Stimulated activated naive CD8-positive, alpha-beta T cell treated with anti-CD3 and anti-CD28 coated beads, Interleukin-15, amount 100 ng/mL, for 72 hours (primary cell): ENCODE measurements around the gene COTL1.

Experiments
- ATAC-seq: fragments of 150-1000 bp; cut with Tn5 transposase; 2 replicates; pipeline ENCODE4 v1.10.0; 2021; ENCODE audit warnings: mild to moderate bottlenecking, moderate library complexity
- DNase-seq, 2 donors: peaks; one replicate each; pipeline ENCODE4 v3.0.0; 2021 to 2022
- H3K27ac Mint-ChIP-seq, 2 donors: one replicate each; pipeline ENCODE4 v1.8.0; 2022; ENCODE audit warnings: mild to moderate bottlenecking in 2 of 2, mixed read lengths in 2 of 2, moderate library complexity in 2 of 2
- H3K27me3 Mint-ChIP-seq: one replicate; pipeline ENCODE4 v1.8.0; 2022; ENCODE audit warnings: mixed read lengths
- H3K4me1 Mint-ChIP-seq: one replicate; pipeline ENCODE4 v1.8.0; 2022; ENCODE audit warnings: mild to moderate bottlenecking, mixed read lengths
- H3K4me3 Mint-ChIP-seq, 2 donors: one replicate each; pipeline ENCODE4 v1.8.0; 2022; ENCODE audit warnings: mild to moderate bottlenecking in 2 of 2, mixed read lengths in 2 of 2, moderate library complexity in 1 of 2
- H3K9me3 Mint-ChIP-seq, 2 donors: one replicate each; pipeline ENCODE4 v1.8.0; 2022; ENCODE audit warnings: mixed read lengths in 2 of 2

Gene COTL1, protein sequence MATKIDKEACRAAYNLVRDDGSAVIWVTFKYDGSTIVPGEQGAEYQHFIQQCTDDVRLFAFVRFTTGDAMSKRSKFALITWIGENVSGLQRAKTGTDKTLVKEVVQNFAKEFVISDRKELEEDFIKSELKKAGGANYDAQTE

DNA sequence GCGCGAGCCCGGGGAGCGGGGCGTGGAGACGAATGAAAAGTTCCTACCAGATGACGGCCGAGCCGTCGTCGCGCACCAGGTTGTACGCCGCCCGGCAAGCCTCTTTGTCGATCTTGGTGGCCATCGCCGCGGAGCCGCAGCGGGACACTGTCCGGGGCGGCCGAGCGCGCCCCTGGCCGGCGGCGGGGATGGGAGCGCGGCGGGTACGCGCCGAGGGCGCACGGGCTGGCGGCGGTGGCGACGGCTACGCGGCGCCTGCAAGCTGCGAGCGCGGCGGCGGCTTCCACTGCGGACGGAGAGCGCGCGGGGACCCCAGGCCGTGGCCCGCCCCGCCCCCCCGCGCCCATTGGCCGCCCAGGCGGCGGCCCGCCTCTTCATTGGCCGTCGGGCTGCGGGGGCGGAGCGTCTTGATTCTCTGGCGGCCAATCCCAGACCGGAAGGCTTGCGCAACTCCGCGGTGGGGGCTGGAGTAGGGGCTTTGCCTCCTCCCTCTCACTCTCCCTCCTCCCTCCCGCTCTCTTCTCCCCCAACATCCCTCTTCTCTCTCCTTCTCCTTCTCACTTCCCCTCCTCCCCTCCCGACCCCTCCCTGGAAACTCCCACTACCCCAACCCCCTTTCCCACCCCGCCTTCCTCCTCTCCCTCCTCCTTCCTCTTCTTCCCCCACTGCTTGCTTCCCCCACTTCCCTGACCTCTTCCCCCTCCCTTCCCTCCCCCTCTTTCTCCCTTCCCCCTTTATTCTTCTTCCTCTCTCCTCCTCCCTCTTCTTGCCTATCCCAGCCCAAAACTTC is at the start of gene COTL1:
Gene COTL1 (minus strand): TSS at position 288 of the 790 bp plus-strand sequence. CDS start 164 bp downstream, at position 124.
- Mint-ChIP-seq H3K4me1 (peaks cover 60% of the 10 kb centered on the region), H3K27me3 (peaks cover 10% of the 10 kb centered on the region), H3K27ac (peak within 1 kb of the TSS; percentile 80 to 94), H3K4me3 (peak within 1 kb of the TSS; percentile 96 to 100), H3K9me3 (no peaks in the 10 kb centered on the region)
- DNase-seq: peak; percentile 90 to 94
- peak; percentile 84 for ATAC-seq

DNA sequence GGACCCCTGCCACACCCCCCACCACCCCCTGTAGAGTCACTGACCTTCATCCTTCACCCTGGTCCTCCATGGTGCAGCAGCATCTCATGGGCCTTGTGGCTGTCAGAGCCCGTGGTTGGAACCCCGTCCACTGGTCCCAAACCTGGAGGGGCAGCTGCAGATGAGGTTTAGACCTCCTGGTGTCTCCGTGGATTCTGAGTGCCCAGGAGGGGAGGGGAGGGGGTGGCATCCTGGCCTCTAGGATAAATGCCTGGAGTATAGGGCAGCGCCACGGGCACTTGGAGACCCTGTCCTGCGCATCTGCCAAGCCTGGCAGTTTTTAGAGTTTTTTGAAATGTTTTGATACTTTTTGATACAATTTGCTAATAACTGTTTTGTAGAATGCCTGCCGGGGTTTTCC is 48.0 kb upstream of the COTL1 start:
- DNase-seq (no peak), ATAC-seq (no peak)
- no peak overlapping the region for H3K4me3 Mint-ChIP-seq
- H3K4me1 Mint-ChIP-seq: peaks cover 17% of the 10 kb centered on the region
- no peak overlapping the region for H3K27ac Mint-ChIP-seq
- no peaks in the 10 kb centered on the region for H3K27me3 Mint-ChIP-seq
- no peaks in the 10 kb centered on the region for H3K9me3 Mint-ChIP-seq

DNA sequence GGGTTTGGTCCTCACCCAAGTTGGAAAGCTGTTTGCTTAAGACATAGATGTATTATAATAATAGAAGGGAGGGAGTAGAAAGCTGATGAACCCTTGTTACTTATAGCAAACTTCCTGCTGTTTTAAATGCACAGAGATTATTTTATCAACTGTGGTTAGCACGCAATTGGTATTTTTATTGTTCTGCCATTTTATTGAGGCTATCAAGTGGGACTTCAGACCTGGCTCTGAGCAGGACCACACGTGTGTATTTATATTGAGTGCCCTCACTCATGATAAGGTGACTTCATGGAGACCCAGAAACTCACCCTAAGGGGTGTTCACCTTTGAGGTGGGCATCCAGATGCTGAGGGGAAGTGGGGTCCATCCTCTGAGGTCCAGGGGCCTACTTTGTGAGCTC is 47.5 kb upstream of the COTL1 start:
- H3K27ac Mint-ChIP-seq: no peak overlapping the region
- no peaks in the 10 kb centered on the region for H3K9me3 Mint-ChIP-seq
- ATAC-seq (no peak), DNase-seq (no peak)
- H3K4me1 Mint-ChIP-seq: peaks cover 20% of the 10 kb centered on the region
- no peaks in the 10 kb centered on the region for H3K27me3 Mint-ChIP-seq
- H3K4me3 Mint-ChIP-seq: no peak overlapping the region

DNA sequence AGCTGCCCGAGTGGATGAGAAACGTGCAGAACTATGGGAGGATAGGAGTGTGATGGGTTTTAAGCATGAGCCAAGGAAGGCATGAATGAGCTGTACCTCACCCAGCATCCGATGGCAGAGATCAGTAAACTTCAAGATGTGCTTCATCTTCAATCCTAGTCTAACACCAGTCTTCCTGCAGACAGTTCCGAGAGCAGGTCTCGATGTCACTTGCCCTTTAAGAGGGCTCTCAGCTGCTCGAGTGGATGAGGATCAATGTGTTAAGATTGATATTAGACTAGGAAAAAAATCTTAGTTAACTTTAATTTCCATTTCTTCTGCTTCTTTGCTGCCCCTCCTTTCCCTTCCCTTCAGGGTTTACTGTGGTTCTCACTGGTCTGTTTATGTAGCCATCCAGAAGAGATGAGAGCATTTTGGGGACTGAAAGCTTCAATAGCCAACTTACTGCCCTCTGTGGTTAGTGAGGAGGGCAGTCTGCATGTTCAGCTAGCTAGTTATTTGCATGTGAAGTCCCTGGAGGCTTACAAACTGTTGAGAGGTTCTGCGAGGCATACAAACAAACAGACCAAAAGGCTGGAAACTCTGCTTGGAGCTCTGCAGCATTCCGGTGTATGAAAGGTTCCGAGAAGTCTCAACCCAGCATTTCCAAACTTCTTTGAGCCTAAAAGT is 45.7 kb upstream of the COTL1 start:
- H3K27me3 Mint-ChIP-seq: no peaks in the 10 kb centered on the region
- H3K4me3 Mint-ChIP-seq: no peak overlapping the region
- H3K27ac Mint-ChIP-seq: no peak overlapping the region
- DNase-seq (no peak), ATAC-seq (no peak)
- no peaks in the 10 kb centered on the region for H3K9me3 Mint-ChIP-seq
- H3K4me1 Mint-ChIP-seq: peaks cover 32% of the 10 kb centered on the region

DNA sequence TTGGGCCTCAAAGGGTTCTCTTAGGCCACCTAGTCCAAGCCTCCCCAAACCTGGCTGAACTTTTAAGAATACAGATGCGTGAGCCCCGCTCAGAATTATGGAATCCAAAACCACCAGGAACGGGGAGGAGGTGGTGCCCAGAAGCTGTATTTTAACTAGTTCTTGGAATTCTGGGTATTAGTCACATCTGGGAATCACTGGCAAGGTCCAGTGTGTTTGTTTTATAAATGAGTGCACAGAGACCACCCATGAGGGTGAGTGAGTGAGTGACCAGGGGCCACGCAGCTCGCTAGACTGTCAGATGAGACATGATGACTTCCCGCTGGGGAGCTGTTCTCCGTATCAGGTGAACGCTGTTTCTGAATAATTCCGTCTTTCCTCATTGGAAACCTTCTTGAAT is 44.6 kb upstream of the COTL1 start:
- H3K27ac Mint-ChIP-seq: no peak overlapping the region
- ATAC-seq (no peak), DNase-seq (no peak)
- H3K4me1 Mint-ChIP-seq: peaks cover 43% of the 10 kb centered on the region
- no peaks in the 10 kb centered on the region for H3K9me3 Mint-ChIP-seq
- H3K27me3 Mint-ChIP-seq: no peaks in the 10 kb centered on the region
- H3K4me3 Mint-ChIP-seq: no peak overlapping the region

DNA sequence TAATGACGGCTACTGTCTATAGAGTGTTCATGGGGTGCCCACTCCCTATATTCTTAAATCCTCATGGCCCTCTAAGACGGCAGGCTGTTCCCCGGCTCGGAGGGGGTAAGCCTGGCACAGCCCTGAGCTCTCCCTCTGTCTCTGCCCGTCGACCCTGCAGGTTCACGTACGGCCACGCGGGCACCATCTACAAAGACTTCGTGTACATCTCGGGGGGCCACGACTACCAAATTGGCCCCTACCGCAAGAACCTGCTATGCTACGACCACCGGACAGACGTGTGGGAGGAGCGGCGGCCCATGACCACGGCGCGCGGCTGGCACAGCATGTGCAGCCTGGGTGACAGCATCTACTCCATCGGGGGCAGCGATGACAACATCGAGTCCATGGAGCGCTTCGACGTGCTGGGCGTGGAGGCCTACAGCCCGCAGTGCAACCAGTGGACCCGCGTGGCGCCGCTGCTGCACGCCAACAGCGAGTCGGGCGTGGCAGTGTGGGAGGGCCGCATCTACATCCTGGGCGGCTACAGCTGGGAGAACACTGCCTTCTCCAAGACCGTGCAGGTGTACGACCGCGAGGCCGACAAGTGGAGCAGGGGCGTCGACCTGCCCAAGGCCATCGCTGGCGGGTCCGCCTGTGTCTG is 43.7 kb upstream of the COTL1 start:
- peak overlapping the region in 1 of 2 donors; percentile 74 for H3K27ac Mint-ChIP-seq
- no peaks in the 10 kb centered on the region for H3K27me3 Mint-ChIP-seq
- H3K9me3 Mint-ChIP-seq: no peaks in the 10 kb centered on the region
- ATAC-seq: no peak
- DNase-seq: no peak
- no peak overlapping the region for H3K4me3 Mint-ChIP-seq
- peaks cover 51% of the 10 kb centered on the region for H3K4me1 Mint-ChIP-seq

DNA sequence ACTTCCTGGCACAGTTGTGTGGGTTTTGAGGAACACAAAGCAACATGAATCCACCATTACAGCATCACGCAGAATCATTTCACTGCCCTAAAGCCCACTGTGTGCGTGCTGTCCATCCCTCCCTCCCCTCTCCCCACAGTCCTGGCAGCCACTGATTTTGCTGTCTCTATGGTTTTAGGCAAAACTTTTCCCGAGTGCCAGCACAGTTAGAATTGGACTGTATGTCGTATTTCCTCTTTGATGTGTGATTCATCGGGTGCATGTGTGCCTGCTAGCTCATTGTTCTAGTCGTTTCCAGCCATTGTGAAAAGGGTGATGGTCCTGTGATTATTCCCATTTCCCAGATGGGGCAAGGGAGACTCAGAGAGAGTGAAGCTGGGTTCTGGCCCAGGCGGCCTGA is 43.1 kb upstream of the COTL1 start:
- Mint-ChIP-seq H3K27me3 (no peaks in the 10 kb centered on the region), H3K27ac (no peak overlapping the region), H3K4me1 (peaks cover 51% of the 10 kb centered on the region), H3K9me3 (no peaks in the 10 kb centered on the region), H3K4me3 (no peak overlapping the region)
- ATAC-seq: no peak
- no peak for DNase-seq

DNA sequence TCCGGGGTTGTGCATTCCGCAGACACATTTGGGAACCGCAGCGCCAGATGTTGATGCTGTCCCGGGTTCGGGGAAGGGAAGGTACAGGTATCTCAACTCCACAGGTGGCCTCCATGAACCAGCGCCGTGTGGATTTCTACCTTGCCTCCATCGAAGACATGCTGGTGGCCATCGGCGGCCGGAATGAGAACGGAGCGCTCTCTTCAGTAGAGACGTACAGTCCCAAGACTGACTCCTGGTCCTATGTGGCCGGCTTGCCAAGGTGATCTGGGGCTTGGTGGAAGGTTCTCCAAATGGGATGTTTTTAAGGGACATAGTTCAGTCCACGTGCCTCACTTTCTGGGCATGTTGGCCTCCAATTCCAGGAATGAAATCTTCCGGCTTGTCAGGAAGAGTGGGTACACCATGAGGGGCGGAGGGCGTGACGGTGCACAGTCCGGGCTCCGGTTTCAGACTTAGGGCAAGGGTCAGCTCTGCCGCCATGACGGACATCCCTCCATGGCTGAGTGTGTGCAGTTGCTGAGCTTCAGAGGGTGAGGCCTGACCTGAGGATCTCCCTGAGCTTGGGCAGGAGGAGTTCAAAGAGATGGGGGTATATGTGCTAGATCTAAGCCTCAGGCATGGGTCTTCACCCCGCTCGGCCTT is 41.9 kb upstream of the COTL1 start:
- ATAC-seq: no peak
- DNase-seq: no peak
- Mint-ChIP-seq H3K27ac (no peak overlapping the region), H3K9me3 (no peaks in the 10 kb centered on the region), H3K4me3 (no peak overlapping the region), H3K4me1 (peaks cover 62% of the 10 kb centered on the region), H3K27me3 (no peaks in the 10 kb centered on the region)

DNA sequence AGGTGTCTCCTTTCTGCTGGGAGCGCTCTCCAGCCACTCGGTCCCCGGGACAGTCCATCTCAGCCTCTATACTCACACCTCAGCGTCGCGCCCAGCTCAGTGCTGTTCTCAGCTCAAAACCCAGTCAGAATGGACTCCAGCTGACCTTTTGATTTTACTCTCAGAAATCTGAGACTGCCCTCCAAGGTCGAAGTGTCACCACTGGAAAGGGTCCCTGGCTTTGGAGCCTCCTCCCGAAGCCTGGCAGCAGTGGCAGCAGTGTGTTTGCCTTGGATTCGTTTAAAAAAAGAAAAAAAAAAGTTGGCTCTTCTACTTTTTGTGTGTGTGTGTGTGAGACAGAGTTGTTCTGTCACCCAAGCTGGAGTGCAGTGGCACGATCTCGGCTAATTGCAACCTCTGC is 40.8 kb upstream of the COTL1 start:
- Mint-ChIP-seq H3K4me1 (peaks cover 67% of the 10 kb centered on the region), H3K9me3 (no peaks in the 10 kb centered on the region), H3K4me3 (no peak overlapping the region), H3K27ac (peak overlapping the region in 1 of 2 donors; percentile 72), H3K27me3 (no peaks in the 10 kb centered on the region)
- DNase-seq (no peak), ATAC-seq (no peak)

DNA sequence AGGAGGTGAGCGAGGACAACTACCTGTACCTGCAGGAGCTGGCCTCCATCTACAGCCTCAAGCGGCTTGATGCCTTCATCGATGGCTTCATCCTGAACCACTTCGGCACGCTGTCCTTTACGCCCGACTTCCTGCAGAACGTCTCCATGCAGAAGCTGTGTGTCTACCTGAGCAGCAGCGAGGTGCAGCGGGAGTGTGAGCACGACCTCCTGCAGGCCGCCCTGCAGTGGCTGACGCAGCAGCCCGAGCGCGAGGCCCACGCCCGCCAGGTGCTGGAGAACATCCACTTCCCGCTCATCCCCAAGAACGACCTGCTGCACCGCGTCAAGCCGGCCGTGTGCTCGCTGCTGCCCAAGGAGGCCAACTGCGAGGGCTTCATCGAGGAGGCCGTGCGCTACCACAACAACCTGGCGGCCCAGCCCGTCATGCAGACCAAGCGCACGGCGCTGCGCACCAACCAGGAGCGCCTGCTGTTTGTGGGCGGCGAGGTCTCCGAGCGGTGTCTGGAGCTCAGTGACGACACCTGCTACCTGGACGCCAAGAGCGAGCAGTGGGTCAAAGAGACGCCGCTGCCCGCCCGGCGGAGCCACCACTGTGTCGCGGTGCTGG is 39.5 kb upstream of the COTL1 start:
- DNase-seq (no peak), ATAC-seq (no peak)
- Mint-ChIP-seq H3K27me3 (no peaks in the 10 kb centered on the region), H3K9me3 (no peaks in the 10 kb centered on the region), H3K4me3 (no peak overlapping the region), H3K27ac (no peak overlapping the region), H3K4me1 (peaks cover 80% of the 10 kb centered on the region)

DNA sequence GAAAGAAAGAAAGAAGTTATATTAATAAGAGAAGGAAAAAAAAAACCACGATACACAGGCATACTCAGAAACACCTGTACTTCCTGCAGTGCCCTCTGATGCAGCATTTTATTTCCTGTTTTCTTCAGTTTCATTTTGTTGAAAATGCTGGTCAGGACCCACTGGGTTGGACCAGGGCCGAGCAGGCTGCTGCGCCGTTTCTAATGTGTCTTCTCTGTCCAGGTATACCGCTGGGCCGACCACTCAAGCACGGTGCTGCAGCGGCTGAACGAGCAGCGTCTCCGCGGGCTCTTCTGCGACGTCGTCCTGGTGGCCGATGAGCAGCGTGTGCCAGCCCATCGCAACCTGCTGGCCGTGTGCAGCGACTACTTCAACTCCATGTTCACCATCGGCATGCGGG is 38.8 kb upstream of the COTL1 start:
- DNase-seq (no peak), ATAC-seq (no peak)
- peaks cover 86% of the 10 kb centered on the region for H3K4me1 Mint-ChIP-seq
- no peaks in the 10 kb centered on the region for H3K27me3 Mint-ChIP-seq
- peak overlapping the region; percentile 22 to 36 for H3K4me3 Mint-ChIP-seq
- no peaks in the 10 kb centered on the region for H3K9me3 Mint-ChIP-seq
- peak overlapping the region; percentile 25 to 94 for H3K27ac Mint-ChIP-seq

DNA sequence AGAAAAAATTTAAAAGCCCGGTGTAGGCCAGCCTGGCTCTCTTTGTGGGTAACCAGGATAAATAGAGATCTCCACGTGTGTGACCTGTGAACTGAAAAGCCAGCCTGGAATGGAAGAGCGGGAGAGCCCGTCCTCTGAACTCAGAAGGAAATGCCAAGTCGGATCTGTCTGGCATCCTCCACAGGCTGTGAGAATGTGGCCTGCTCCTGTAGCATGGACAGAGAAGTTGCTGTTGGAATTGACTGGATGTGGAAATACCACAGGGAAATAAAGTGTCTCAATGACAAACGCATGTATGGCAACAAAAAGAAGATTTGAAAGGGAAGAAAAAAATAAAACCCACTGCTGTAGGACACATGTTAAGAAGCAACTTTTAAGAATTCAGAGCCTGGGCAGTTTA is 37.1 kb upstream of the COTL1 start:
- ATAC-seq (no peak), DNase-seq (no peak)
- H3K27ac Mint-ChIP-seq: peak overlapping the region in 1 of 2 donors; percentile 65
- H3K4me3 Mint-ChIP-seq: no peak overlapping the region
- H3K4me1 Mint-ChIP-seq: peaks cover 92% of the 10 kb centered on the region
- no peaks in the 10 kb centered on the region for H3K9me3 Mint-ChIP-seq
- no peaks in the 10 kb centered on the region for H3K27me3 Mint-ChIP-seq

DNA sequence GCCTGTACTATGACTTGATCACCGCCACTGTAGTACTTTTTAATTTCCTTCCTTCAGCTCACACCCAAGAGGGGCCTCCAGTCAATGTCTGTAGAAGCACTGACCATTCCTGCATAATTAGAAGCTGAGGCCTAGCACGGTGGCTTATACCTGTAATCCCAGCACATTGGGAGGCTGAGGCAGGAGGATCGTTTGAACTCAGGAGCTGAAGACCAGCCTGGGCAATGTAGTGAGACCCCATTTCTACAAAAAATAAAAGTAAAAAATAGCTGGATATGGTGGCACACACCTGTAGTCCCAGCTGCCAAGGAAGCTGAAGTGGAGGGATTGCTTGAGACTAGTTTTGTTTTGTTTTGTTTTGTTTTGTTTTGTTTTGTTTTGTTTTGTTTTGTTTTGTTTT is 36.4 kb upstream of the COTL1 start:
- Mint-ChIP-seq H3K27me3 (no peaks in the 10 kb centered on the region), H3K9me3 (no peaks in the 10 kb centered on the region), H3K27ac (peak overlapping the region in 1 of 2 donors; percentile 94), H3K4me3 (no peak overlapping the region), H3K4me1 (peaks cover 95% of the 10 kb centered on the region)
- ATAC-seq (no peak), DNase-seq (no peak)

DNA sequence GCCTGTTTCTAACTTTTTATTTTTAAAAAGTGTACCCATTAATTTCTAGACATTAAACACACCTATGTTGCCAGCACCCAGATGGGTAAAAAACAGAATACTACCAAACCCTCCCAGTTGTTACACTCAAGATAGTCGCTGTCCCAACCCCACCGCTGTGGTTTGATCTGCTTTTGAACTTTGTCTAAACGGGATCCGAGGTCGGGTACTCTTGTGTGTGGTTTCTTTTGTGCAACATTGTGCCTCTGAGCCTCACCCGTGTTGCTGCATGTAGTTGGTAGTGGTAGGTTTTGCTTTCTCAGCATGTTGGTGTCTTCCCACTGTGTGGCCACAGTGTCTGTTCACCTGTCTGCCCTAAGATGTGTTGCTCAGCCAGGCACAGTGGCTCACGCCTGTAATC is 34.7 kb upstream of the COTL1 start:
- DNase-seq: peak in 1 of 2 donors; percentile 34
- no peaks in the 10 kb centered on the region for H3K27me3 Mint-ChIP-seq
- no peak overlapping the region for H3K27ac Mint-ChIP-seq
- ATAC-seq: peak; percentile 24
- H3K4me3 Mint-ChIP-seq: peak overlapping the region; percentile 51 to 53
- peaks cover 88% of the 10 kb centered on the region for H3K4me1 Mint-ChIP-seq
- H3K9me3 Mint-ChIP-seq: no peaks in the 10 kb centered on the region
